CD14-positive monocyte (primary cell): ENCODE measurements around the gene TPRG1. TPM values are rescaled to one million over a fixed set of nuclear protein-coding genes. Genes with fewer than 3 reads are reported as not detected.

Experiments
- DNase-seq, 3 donors: peaks; one replicate each; pipeline ENCODE4 v3.0.0-alpha.2; 2011 to 2022
- H2AFZ ChIP-seq: 2 replicates; pipeline ENCODE4 v1.6.0; 2012; ENCODE audit warnings: mild to moderate bottlenecking, low read depth, low read length, inconsistent platforms; ENCODE audit not compliant: insufficient read depth, poor library complexity, severe bottlenecking
- H3K27ac ChIP-seq, 2 donors: 1 replicate in 1 of 2; 2 replicates in 1 of 2; pipeline ENCODE4 v1.5.1; 2012 to 2013; ENCODE audit warnings: low read length in 2 of 2, control low read depth in 1 of 2, inconsistent platforms in 1 of 2, low read depth in 1 of 2, mild to moderate bottlenecking in 1 of 2
- H3K27me3 ChIP-seq, 2 donors: one replicate each; pipeline versions ENCODE4 v1.6.0 to v1.6.1; 2011 to 2013; ENCODE audit warnings: low read length in 2 of 2; ENCODE audit not compliant: control insufficient read depth in 2 of 2, insufficient read depth in 2 of 2
- H3K36me3 ChIP-seq, 2 donors: replicated peaks in 1 of 2; 1 replicate in 1 of 2; 2 replicates in 1 of 2; pipeline versions ENCODE4 v1.5.1 to v1.6.1; 2012 to 2013; ENCODE audit warnings: low read length in 2 of 2, control low read depth in 1 of 2, inconsistent platforms in 1 of 2, mild to moderate bottlenecking in 1 of 2; ENCODE audit not compliant: insufficient read depth in 2 of 2, control insufficient read depth in 1 of 2
- H3K4me1 ChIP-seq, 2 donors: 1 replicate in 1 of 2; 2 replicates in 1 of 2; pipeline versions ENCODE4 v1.5.1 to v1.6.1; 2012 to 2013; ENCODE audit warnings: low read length in 2 of 2, control low read depth in 1 of 2, inconsistent platforms in 1 of 2, mild to moderate bottlenecking in 1 of 2, moderate library complexity in 1 of 2; ENCODE audit not compliant: insufficient read depth in 2 of 2, control insufficient read depth in 1 of 2
- H3K4me2 ChIP-seq: replicated peaks from 2 replicates; pipeline ENCODE3; 2012; ENCODE audit warnings: low read length, moderate library complexity, mild to moderate bottlenecking; ENCODE audit not compliant: poor library complexity, severe bottlenecking; ENCODE audit errors: extremely low read depth
- H3K4me3 ChIP-seq, 3 experiments: fragments of 200-600 bp in 1 of 3; sonication (generic) in 1 of 3; replicated peaks in 1 of 3; 1 replicate in 2 of 3; 2 replicates in 1 of 3; pipeline ENCODE4 v1.5.1; 2011 to 2013; ENCODE audit warnings: low read length in 3 of 3, mild to moderate bottlenecking in 3 of 3, control low read depth in 2 of 3, low read depth in 2 of 3, inconsistent platforms in 1 of 3, moderate library complexity in 1 of 3
- H3K79me2 ChIP-seq: 2 replicates; pipeline ENCODE4 v1.6.0; 2012; ENCODE audit warnings: mild to moderate bottlenecking, control low read depth, inconsistent platforms, low read length, moderate library complexity; ENCODE audit not compliant: insufficient read depth
- H3K9ac ChIP-seq: 2 replicates; pipeline ENCODE4 v1.6.0; 2017; ENCODE audit warnings: low read length, mild to moderate bottlenecking; ENCODE audit not compliant: insufficient read depth, poor library complexity, severe bottlenecking
- H3K9me3 ChIP-seq, 2 donors: replicated peaks in 1 of 2; 1 replicate in 1 of 2; 2 replicates in 1 of 2; pipeline versions ENCODE4 v1.5.1 to v1.6.1; 2012 to 2013; ENCODE audit warnings: low read length in 2 of 2, control low read depth in 1 of 2; ENCODE audit not compliant: control insufficient read depth in 1 of 2, insufficient read depth in 1 of 2
- H4K20me1 ChIP-seq: 2 replicates; pipeline ENCODE4 v1.6.0; 2012; ENCODE audit warnings: mild to moderate bottlenecking, low read length, control low read depth, moderate library complexity; ENCODE audit not compliant: insufficient read depth
- H3K27ac Mint-ChIP-seq, 7 donors: one replicate each; pipeline ENCODE4 v1.8.0; 2020; ENCODE audit warnings: mild to moderate bottlenecking in 7 of 7, mixed read lengths in 7 of 7, moderate library complexity in 6 of 7, inconsistent platforms in 2 of 7
- H3K27me3 Mint-ChIP-seq, 3 donors: one replicate each; pipeline ENCODE4 v1.8.0; 2021 to 2022; ENCODE audit warnings: low read depth in 3 of 3, mild to moderate bottlenecking in 3 of 3, mixed read lengths in 3 of 3, moderate library complexity in 3 of 3, inconsistent platforms in 1 of 3
- H3K36me3 Mint-ChIP-seq, 2 donors: one replicate each; pipeline ENCODE4 v1.8.0; 2020; ENCODE audit warnings: mixed read lengths in 2 of 2, inconsistent platforms in 1 of 2, mild to moderate bottlenecking in 1 of 2
- H3K4me1 Mint-ChIP-seq: one replicate; pipeline ENCODE4 v1.8.0; 2020; ENCODE audit warnings: mild to moderate bottlenecking, mixed read lengths
- H3K4me3 Mint-ChIP-seq, 2 donors: one replicate each; pipeline ENCODE4 v1.8.0; 2020; ENCODE audit warnings: mild to moderate bottlenecking in 2 of 2, mixed read lengths in 2 of 2, moderate library complexity in 1 of 2
- H3K9me3 Mint-ChIP-seq, 7 donors: one replicate each; pipeline ENCODE4 v1.8.0; 2020 to 2022; ENCODE audit warnings: mixed read lengths in 7 of 7, mild to moderate bottlenecking in 6 of 7, moderate library complexity in 6 of 7, inconsistent platforms in 2 of 7
- CTCF ChIP-seq: fragments of 200-600 bp; IDR thresholded peaks from one replicate; pipeline ENCODE4 v1.8.0; 2022; ENCODE audit warnings: antibody characterized with exemption, mild to moderate bottlenecking
- WGBS: methylation state at CpG from one replicate; pipeline ENCODE4 v1.1.5; 2013; ENCODE audit warnings: missing lambda C conversion rate; ENCODE audit not compliant: insufficient coverage; 5-methylcytosine and 5-hydroxymethylcytosine counted together
- intact Hi-C, 2 donors: fragments of 100-400 bp; cut with micrococcal nuclease; formaldehyde crosslinking; loops; one replicate each; pipeline versions ENCODE4 v1.15.0 to v1.15.1; 2023
- polyA plus RNA-seq, 3 donors: library from polyadenylated mRNA; depleted of rRNA in 1 of 3; unstranded in 2 of 3; stranded (reverse) in 1 of 3; fragments of 300-500 nt in 2 of 3; fragments of >200 nt in 1 of 3; fragmentation: Illumina TruSeq in 2 of 3; gene quantifications; 1 replicate in 2 of 3; 2 replicates in 1 of 3; pipeline ENCODE4 v1.2.3, GENCODE V29; 2012 to 2021

Gene TPRG1
- polyA plus RNA-seq, 3 donors, result 0.14 to 1.7 (median 0.55) TPM

GRCh38 chr3:189311521-189311920 is 139.8 kb downstream of the TPRG1 start:
- no peaks in the 10 kb centered on the region for H3K4me1 Mint-ChIP-seq
- Histone ChIP-seq H2AFZ (no peak overlapping the region), H3K4me3 (no peak overlapping the region), H3K9me3 (no peaks in the 10 kb centered on the region), H3K36me3 (no peaks in the 10 kb centered on the region), H3K4me1 (no peaks in the 10 kb centered on the region), H4K20me1 (no peaks in the 10 kb centered on the region), H3K9ac (no peak overlapping the region), H3K27me3 (no peaks in the 10 kb centered on the region), H3K27ac (no peak overlapping the region), H3K4me2 (no peak overlapping the region), H3K79me2 (no peaks in the 10 kb centered on the region)
- 83% methylated on average over 1 of the region's 2 CpGs for WGBS
- H3K9me3 Mint-ChIP-seq, result peaks cover 0 to 2% (median 0%) of the 10 kb centered on the region in 7 donors
- H3K36me3 Mint-ChIP-seq, result no peaks in the 10 kb centered on the region
- DNase-seq, result no peak
- intact Hi-C loops, result no loop called here
- no peak for TF ChIP-seq CTCF
- no peak overlapping the region for H3K27ac Mint-ChIP-seq
- H3K27me3 Mint-ChIP-seq, result peaks cover 0 to 2% (median 0%) of the 10 kb centered on the region in 3 donors
- no peak overlapping the region for H3K4me3 Mint-ChIP-seq

GRCh38 chr3:189312866-189313265 is 141.1 kb downstream of the TPRG1 start:
- no peak for DNase-seq
- peaks cover 0 to 2% (median 2%) of the 10 kb centered on the region in 3 donors for H3K27me3 Mint-ChIP-seq
- H3K36me3 ChIP-seq, result no peaks in the 10 kb centered on the region
- H3K27ac ChIP-seq, result no peak overlapping the region
- H3K27me3 ChIP-seq, result no peaks in the 10 kb centered on the region
- H3K79me2 ChIP-seq, result no peaks in the 10 kb centered on the region
- no peak overlapping the region for H3K4me2 ChIP-seq
- H3K4me3 Mint-ChIP-seq, result no peak overlapping the region
- no peak for TF ChIP-seq CTCF
- WGBS, result no CpG with 5 or more reads among the region's 4 CpGs
- no peaks in the 10 kb centered on the region for H3K4me1 Mint-ChIP-seq
- H3K4me3 ChIP-seq, result no peak overlapping the region
- intact Hi-C loops, result no loop called here
- H4K20me1 ChIP-seq, result no peaks in the 10 kb centered on the region
- H3K9me3 ChIP-seq, result no peaks in the 10 kb centered on the region
- H3K27ac Mint-ChIP-seq, result no peak overlapping the region
- H3K9ac ChIP-seq, result no peak overlapping the region
- H2AFZ ChIP-seq, result no peak overlapping the region
- H3K9me3 Mint-ChIP-seq, result peaks cover 0 to 2% (median 0%) of the 10 kb centered on the region in 7 donors
- H3K4me1 ChIP-seq, result no peaks in the 10 kb centered on the region
- H3K36me3 Mint-ChIP-seq, result no peaks in the 10 kb centered on the region
